ENCODE measurements around the gene PDE6D. TPM values are rescaled to one million over a fixed set of nuclear protein-coding genes. Genes with fewer than 3 reads are reported as not detected.

Gene PDE6D
- total and polyA plus RNA-seq, 2 of the 13 experiments (the other 11 are each of a cell fraction or from before 2014, with no cell fraction given) = 14.1 to 23.2 TPM

- in situ Hi-C loops (cut with HindIII; ENCODE audit: extremely low pct_ligation_motif_present, low pct_unique_long_range_greater_than_20kb) (no loop called here), intact Hi-C loops (cut with micrococcal nuclease; ENCODE audit: unreplicated experiment) (no loop called here)
- DNase-seq (ENCODE audit: low spot score) = no peak
- no peak for ATAC-seq
- Histone ChIP-seq H3K4me1 (ENCODE audit: insufficient read depth, low read length) (peaks cover 37% of the 10 kb centered on the region), H3K4me2 (ENCODE audit: low read depth, low read length) (no peak overlapping the region), H4K20me1 (ENCODE audit: insufficient read depth, low read length) (no peaks in the 10 kb centered on the region), H3K27ac (ENCODE audit: extremely low read length, insufficient read depth, low read length) (no peak overlapping the region), H3K9me3 (ENCODE audit: low read length) (no peaks in the 10 kb centered on the region), H3K36me3 (replicated peaks in 1 of 2; ENCODE audit: control insufficient read depth in 1 of 2, insufficient read depth in 2 of 2, low read length in 2 of 2) (no peaks in the 10 kb centered on the region), H3K27me3 (ENCODE audit: control insufficient read depth in 1 of 2, insufficient read depth in 2 of 2, low read length in 2 of 2) (peaks cover under 1 to 18% of the 10 kb centered on the region in 2 experiments; a peak in 3 of 5 replicates), H3K4me3 (replicated peaks in 1 of 3; ENCODE audit: insufficient read depth in 1 of 3, low read depth in 2 of 3, low read length in 3 of 3) (no peak overlapping the region), H2AFZ (ENCODE audit: low read length) (no peak overlapping the region), H3K79me2 (ENCODE audit: insufficient read depth, low read length) (no peaks in the 10 kb centered on the region), H3K9ac (ENCODE audit: insufficient read depth, low read depth, low read length) (no peak overlapping the region)
- 56% methylated on average over 6 of the region's 7 CpGs for WGBS (ENCODE audit: low lambda C conversion rate)
- CTCF ChIA-PET (ENCODE audit: low intra/inter-chr PET ratio, low total read pairs) = no interaction called here
- TF ChIP-seq ATM (IDR thresholded peaks at IDR 0.05; ENCODE audit: borderline replicate concordance) = no peak
- no peak for TF ChIP-seq ZNF230 (CRISPR knock-in tag; IDR thresholded peaks at IDR 0.05)
- TF ChIP-seq HOXD1 (CRISPR knock-in tag; IDR thresholded peaks at IDR 0.05) = no peak
- TF ChIP-seq PPARG (CRISPR knock-in tag; conservative IDR thresholded peaks at IDR 0.05) = no peak
- TF ChIP-seq ZNF12 (CRISPR knock-in tag; IDR thresholded peaks at IDR 0.05) = no peak
- no peak for TF ChIP-seq ZNF773 (CRISPR knock-in tag; IDR thresholded peaks at IDR 0.05; ENCODE audit: borderline replicate concordance)
- TF ChIP-seq ZNF749 (CRISPR knock-in tag; IDR thresholded peaks at IDR 0.05; ENCODE audit: borderline replicate concordance) = no peak
- no peak for TF ChIP-seq ZNF317 (CRISPR knock-in tag; IDR thresholded peaks at IDR 0.05)
- BruUV-seq (replicated peaks) = no TSS peak
- POLR2A ChIA-PET = interaction anchor here (2.2 to 3.5 kb wide), 2 partner anchors 12 to 20 kb away, joined by 8 to 18 read pairs; no protein-coding TSS in a partner anchor
- FAIRE-seq = no peak
Measured at GRCh38 chr2:231693956-231694355, 87.1 kb downstream of the PDE6D start.

- no peak for DNase-seq (ENCODE audit: low spot score)
- Histone ChIP-seq H2AFZ (ENCODE audit: low read length) (no peak overlapping the region), H3K27ac (ENCODE audit: extremely low read length, insufficient read depth, low read length) (no peak overlapping the region), H3K79me2 (ENCODE audit: insufficient read depth, low read length) (no peaks in the 10 kb centered on the region), H3K36me3 (replicated peaks in 1 of 2; ENCODE audit: control insufficient read depth in 1 of 2, insufficient read depth in 2 of 2, low read length in 2 of 2) (no peaks in the 10 kb centered on the region), H3K9me3 (ENCODE audit: low read length) (no peaks in the 10 kb centered on the region), H3K27me3 (ENCODE audit: control insufficient read depth in 1 of 2, insufficient read depth in 2 of 2, low read length in 2 of 2) (peaks cover 4 to 18% of the 10 kb centered on the region in 2 experiments; a peak in 3 of 5 replicates), H3K9ac (ENCODE audit: insufficient read depth, low read depth, low read length) (no peak overlapping the region), H3K4me3 (replicated peaks in 1 of 3; ENCODE audit: insufficient read depth in 1 of 3, low read depth in 2 of 3, low read length in 3 of 3) (no peak overlapping the region), H4K20me1 (ENCODE audit: insufficient read depth, low read length) (no peaks in the 10 kb centered on the region), H3K4me2 (ENCODE audit: low read depth, low read length) (no peak overlapping the region), H3K4me1 (ENCODE audit: insufficient read depth, low read length) (peaks cover 44% of the 10 kb centered on the region)
- ATAC-seq = peak; percentile 12
- no peak for FAIRE-seq
- POLR2A ChIA-PET = interaction anchor here (1.2 to 3.5 kb wide), 2 partner anchors 9 to 11 kb away, joined by 3 to 18 read pairs; no protein-coding TSS in a partner anchor
- CTCF ChIA-PET (ENCODE audit: low intra/inter-chr PET ratio, low total read pairs) = no interaction called here
- intact Hi-C loops (cut with micrococcal nuclease; ENCODE audit: unreplicated experiment) = no loop called here
- no TSS peak for BruUV-seq (replicated peaks)
- WGBS (ENCODE audit: low lambda C conversion rate) = 70% methylated on average over 10 of the region's 13 CpGs
- in situ Hi-C loops (cut with HindIII; ENCODE audit: extremely low pct_ligation_motif_present, low pct_unique_long_range_greater_than_20kb) = no loop called here
- TF ChIP-seq HNRNPL (IDR thresholded peaks at IDR 0.05; ENCODE audit: low read depth, low read length) (peak; percentile 83; the same call in 1 of the 2 replicates), CCAR2 (optimal IDR thresholded peaks at IDR 0.05; ENCODE audit: low read depth, low read length) (no peak), STAT6 (CRISPR knock-in tag; IDR thresholded peaks at IDR 0.05; ENCODE audit: borderline replicate concordance) (no peak), HIC2 (CRISPR knock-in tag; IDR thresholded peaks at IDR 0.05; ENCODE audit: low read depth) (0 out of 2 replicates have a peak, but pooled peaks have one; percentile 20)
- TF ChIP-seq, protein P1, sequence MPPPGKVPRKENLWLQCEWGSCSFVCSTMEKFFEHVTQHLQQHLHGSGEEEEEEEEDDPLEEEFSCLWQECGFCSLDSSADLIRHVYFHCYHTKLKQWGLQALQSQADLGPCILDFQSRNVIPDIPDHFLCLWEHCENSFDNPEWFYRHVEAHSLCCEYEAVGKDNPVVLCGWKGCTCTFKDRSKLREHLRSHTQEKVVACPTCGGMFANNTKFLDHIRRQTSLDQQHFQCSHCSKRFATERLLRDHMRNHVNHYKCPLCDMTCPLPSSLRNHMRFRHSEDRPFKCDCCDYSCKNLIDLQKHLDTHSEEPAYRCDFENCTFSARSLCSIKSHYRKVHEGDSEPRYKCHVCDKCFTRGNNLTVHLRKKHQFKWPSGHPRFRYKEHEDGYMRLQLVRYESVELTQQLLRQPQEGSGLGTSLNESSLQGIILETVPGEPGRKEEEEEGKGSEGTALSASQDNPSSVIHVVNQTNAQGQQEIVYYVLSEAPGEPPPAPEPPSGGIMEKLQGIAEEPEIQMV (CRISPR knock-in tag; IDR thresholded peaks at IDR 0.05; ENCODE audit: low read depth) = no peak
Measured at GRCh38 chr2:231692847-231693246, 88.2 kb downstream of the PDE6D start.
